Kidney (tissue), 14 donors: ENCODE data around the gene FOXF2. TPM values are rescaled to one million over a fixed set of nuclear protein-coding genes. Genes with fewer than 3 reads are reported as not detected.
A peak's percentile ranks its signal among the peaks of the same experiment; 100 is the strongest.

Source experiments
- DNase-seq, 5 donors: peaks; one replicate each; pipeline ENCODE4 v3.0.0-alpha.2; 2013 to 2020
- FAIRE-seq: peaks from 2 replicates; lab custom pipeline; 2012; peaks lifted over from hg19 to GRCh38; lab: Jason Lieb, UNC
- H3K27ac ChIP-seq, 2 donors: one replicate each; pipeline ENCODE4 v1.7.0; 2013; ENCODE audit warnings: low read depth in 2 of 2, low read length in 2 of 2, inconsistent platforms in 1 of 2
- H3K27me3 ChIP-seq: one replicate; pipeline ENCODE4 v1.7.1; 2013; ENCODE audit warnings: low read length, inconsistent platforms; ENCODE audit not compliant: control insufficient read depth, insufficient read depth
- H3K36me3 ChIP-seq, 3 donors: one replicate each; pipeline versions ENCODE4 v1.7.0 to v1.7.1; 2013; ENCODE audit warnings: low read length in 3 of 3, control low read depth in 1 of 3, inconsistent platforms in 1 of 3; ENCODE audit not compliant: insufficient read depth in 3 of 3, control insufficient read depth in 2 of 3
- H3K4me1 ChIP-seq, 3 donors: one replicate each; pipeline versions ENCODE4 v1.7.0 to v1.7.1; 2013; ENCODE audit warnings: low read length in 3 of 3, inconsistent platforms in 1 of 3, low read depth in 1 of 3; ENCODE audit not compliant: control insufficient read depth in 2 of 3, insufficient read depth in 2 of 3
- H3K4me3 ChIP-seq, 3 donors: one replicate each; pipeline versions ENCODE4 v1.7.0 to v1.8.1; 2013; ENCODE audit warnings: low read length in 3 of 3, control low read depth in 1 of 3, inconsistent platforms in 1 of 3
- H3K9ac ChIP-seq, 3 donors: one replicate each; pipeline versions ENCODE4 v1.7.0 to v1.7.1; 2013; ENCODE audit warnings: low read length in 3 of 3, control low read depth in 1 of 3, inconsistent platforms in 1 of 3
- H3K9me3 ChIP-seq, 3 donors: one replicate each; pipeline versions ENCODE4 v1.7.0 to v1.7.1; 2013; ENCODE audit warnings: low read length in 3 of 3, control low read depth in 1 of 3, inconsistent platforms in 1 of 3; ENCODE audit not compliant: control insufficient read depth in 2 of 3, insufficient read depth in 1 of 3
- intact Hi-C: fragments of 100-400 bp; cut with DNase I; formaldehyde crosslinking; loops from one replicate; pipeline ENCODE4 v1.11.1; 2022
- polyA plus RNA-seq: library from polyadenylated mRNA; stranded (reverse); fragments of 350-450 nt; fragmentation: Illumina TruSeq; extraction: RNeasy Lipid Tissue Mini Kit (QIAGEN cat#74804); gene quantifications from one replicate; pipeline ENCODE4 v1.2.3, GENCODE V29; 2014; ENCODE audit warnings: low read depth, low replicate concordance; ENCODE audit not compliant: insufficient read depth
- total RNA-seq: library from RNA; stranded (reverse); fragmentation: NEBNext Ultra II Directional; extraction: Animal tissue kit (Norgen Biotek cat#: 25700); gene quantifications from one replicate; pipeline ENCODE4 v1.2.1, GENCODE V29; 2021
- TF ChIP-seq, protein P1 (sequence below): IDR thresholded peaks from 3 replicates; pipeline ENCODE4 v1.5.1; 2012; ENCODE audit warnings: mild to moderate bottlenecking, moderate library complexity, borderline replicate concordance; ENCODE audit not compliant: insufficient read depth; ENCODE audit errors: extremely low read depth
- donor health status: control.
- donor health status: control.
- donor health status: control.
- donor health status: control.
- donor health status: control.
- donor health status: DM: yes; HTN: yes; CAD: no.
- donor health status: Normal renal cell carcinoma (clear cell type).

The FOXF2 gene
- total and polyA plus RNA-seq, 2 donors from 2014 or later: 0.44 TPM; not detected in 1

DNA sequence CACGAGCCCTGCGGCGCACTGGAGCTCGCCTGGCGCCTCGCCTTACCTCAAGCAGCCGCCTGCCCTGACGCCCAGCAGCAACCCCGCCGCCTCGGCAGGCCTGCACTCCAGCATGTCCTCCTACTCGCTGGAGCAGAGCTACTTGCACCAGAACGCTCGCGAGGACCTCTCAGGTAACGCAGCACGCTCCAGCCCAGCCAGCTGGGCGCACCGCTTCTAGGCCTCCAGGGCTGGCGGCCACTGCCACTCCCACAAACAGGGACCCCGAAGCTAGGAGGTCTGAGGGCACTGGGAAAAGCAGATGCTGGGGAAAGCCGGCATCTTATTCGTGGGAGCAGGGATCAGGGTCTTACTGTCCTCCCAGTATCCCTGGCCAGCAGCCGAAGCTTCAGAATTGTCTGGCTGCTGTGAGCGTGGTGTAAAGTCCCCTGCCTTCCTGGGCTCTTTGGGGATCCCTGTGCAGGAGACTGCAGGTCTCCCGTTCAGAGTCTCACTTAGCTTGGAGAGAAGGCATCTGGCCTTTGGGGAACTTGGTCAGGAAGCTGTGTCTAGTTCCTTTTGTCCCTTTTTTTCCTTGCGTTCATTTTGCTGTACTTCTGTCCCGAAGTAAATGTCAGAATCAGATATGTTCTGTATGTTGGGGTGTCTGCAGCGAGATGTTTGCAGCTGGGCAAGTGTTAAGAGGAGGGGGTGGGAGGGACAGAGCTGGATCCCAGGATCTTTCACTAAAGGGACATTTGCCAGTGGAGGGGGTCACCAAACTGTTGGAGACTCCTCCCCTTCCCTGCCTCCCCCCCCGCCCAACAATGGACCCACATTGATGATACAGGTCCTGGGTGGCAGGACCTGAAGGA is 1.8 kb downstream of the FOXF2 start:
- FAIRE-seq (no peak), DNase-seq (peak in 2 of 5 donors; percentile 71 to 72)

DNA sequence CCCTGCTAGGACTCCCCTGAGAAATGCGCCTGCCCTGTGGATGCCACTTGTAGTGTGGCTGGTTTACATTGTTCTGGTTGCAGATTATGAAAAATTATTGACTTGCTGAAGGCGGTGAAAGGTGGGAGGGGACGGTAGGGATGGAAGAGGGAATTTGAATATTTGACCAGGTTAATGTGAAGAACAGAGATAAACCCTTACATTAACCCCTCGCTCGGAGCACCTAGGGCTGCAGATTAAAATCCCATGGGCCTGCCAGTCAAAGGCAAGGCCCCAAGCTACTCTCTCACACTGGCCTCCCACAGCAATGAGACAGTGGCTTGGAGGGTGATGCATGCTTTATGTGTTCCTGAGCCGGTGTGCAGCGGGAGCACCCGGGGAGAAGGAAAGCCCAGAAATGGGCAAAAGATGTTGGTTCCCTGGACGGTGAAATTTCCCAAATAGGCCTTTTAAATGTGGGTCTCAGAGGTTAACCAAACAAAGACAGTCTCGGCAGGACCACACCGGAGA is 2.5 kb downstream of the FOXF2 start:
- TF ChIP-seq, protein P1, sequence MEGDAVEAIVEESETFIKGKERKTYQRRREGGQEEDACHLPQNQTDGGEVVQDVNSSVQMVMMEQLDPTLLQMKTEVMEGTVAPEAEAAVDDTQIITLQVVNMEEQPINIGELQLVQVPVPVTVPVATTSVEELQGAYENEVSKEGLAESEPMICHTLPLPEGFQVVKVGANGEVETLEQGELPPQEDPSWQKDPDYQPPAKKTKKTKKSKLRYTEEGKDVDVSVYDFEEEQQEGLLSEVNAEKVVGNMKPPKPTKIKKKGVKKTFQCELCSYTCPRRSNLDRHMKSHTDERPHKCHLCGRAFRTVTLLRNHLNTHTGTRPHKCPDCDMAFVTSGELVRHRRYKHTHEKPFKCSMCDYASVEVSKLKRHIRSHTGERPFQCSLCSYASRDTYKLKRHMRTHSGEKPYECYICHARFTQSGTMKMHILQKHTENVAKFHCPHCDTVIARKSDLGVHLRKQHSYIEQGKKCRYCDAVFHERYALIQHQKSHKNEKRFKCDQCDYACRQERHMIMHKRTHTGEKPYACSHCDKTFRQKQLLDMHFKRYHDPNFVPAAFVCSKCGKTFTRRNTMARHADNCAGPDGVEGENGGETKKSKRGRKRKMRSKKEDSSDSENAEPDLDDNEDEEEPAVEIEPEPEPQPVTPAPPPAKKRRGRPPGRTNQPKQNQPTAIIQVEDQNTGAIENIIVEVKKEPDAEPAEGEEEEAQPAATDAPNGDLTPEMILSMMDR: no peak
- no peaks in the 10 kb centered on the region for H3K9me3 ChIP-seq
- H3K9ac ChIP-seq: no peak overlapping the region
- H3K36me3 ChIP-seq: no peaks in the 10 kb centered on the region
- no peak for FAIRE-seq
- H3K4me1 ChIP-seq: peaks cover 0 to 6% (median 0%) of the 10 kb centered on the region in 3 donors
- no peak for DNase-seq
- no peak overlapping the region for H3K27ac ChIP-seq
- H3K4me3 ChIP-seq: no peak overlapping the region
- H3K27me3 ChIP-seq: peaks cover 67% of the 10 kb centered on the region
- intact Hi-C loops: loop anchor here (10.0 kb wide), 1 partner anchor 807 kb away; no protein-coding TSS in a partner anchor

More for the DNA sequence above, 1.8 kb downstream of the FOXF2 start:
- TF ChIP-seq, protein P1: no peak
- Histone ChIP-seq H3K9me3 (no peaks in the 10 kb centered on the region), H3K36me3 (no peaks in the 10 kb centered on the region), H3K9ac (no peak overlapping the region), H3K4me3 (no peak overlapping the region), H3K27me3 (peaks cover 68% of the 10 kb centered on the region), H3K27ac (no peak overlapping the region), H3K4me1 (peaks cover 0 to 6% (median 0%) of the 10 kb centered on the region in 3 donors)
- intact Hi-C loops: loop anchor here (10.0 kb wide), 1 partner anchor 806 kb away; no protein-coding TSS in a partner anchor

DNA sequence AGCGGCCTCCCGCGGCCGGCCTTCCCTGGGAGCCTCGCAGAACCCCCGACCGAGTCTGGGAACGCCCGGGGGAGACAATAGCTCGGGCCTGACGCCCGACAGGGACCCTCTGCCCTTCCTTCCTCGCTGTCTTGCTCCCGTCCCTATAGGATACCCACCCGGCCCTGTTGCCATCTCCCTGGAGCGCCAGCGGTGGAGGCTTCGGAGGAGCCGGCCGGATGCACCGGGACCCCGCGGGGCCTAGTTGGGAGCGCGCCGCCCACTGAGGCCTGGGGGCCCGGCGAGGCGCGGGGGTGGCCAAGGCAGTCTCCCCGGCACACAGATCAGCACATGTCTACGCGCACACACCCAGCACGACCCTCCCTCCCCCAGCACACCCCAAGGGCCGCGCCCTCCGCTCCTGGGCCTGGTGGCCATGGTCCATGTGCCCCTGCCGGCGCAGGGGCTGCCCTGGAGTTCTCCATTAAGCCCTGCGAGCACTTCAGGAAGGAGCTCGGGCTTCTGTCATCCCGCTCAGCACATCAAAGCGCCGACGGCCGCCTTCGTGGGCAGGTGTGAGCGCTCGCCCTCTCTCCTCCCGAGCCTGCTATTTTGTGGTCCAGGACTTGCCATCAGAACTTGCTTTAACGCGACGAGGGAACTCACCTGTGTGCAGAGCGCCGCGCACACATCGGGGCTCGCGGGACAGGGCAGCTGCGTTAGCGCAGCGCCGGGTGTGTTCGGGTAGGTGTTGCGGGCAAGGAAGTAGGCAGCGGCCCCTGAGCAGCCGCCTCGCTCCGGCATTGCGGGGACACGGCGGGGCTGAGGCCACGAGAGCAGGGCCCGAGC is 3.7 kb downstream of the FOXF2 start:
- Histone ChIP-seq H3K27ac (no peak overlapping the region), H3K9ac (no peak overlapping the region), H3K9me3 (no peaks in the 10 kb centered on the region), H3K27me3 (peaks cover 67% of the 10 kb centered on the region), H3K4me3 (no peak overlapping the region), H3K36me3 (no peaks in the 10 kb centered on the region), H3K4me1 (peaks cover 0 to 6% (median 0%) of the 10 kb centered on the region in 3 donors)
- intact Hi-C loops: loop anchor here (10.0 kb wide), 1 partner anchor 808 kb away; no protein-coding TSS in a partner anchor
- DNase-seq (peak in 2 of 5 donors; percentile 29 to 63), FAIRE-seq (no peak)
- TF ChIP-seq, protein P1: no peak
